Endothelial cell of umbilical vein (primary cell): Measurements from ENCODE around the gene ARL5C. TPM values are rescaled to one million over a fixed set of nuclear protein-coding genes. Genes with fewer than 3 reads are reported as not detected.

Source experiments
- BruUV-seq: library from RNA; stranded (reverse); fragments of 400-500 nt; replicated peaks from 2 replicates; lab custom pipeline; 2021; lab: Mats Ljungman, UMichigan
- CTCF ChIA-PET: fragments of 300-600, 350-600 bp; sonication (Branson Sonifier 250); formaldehyde crosslinking; loops from one replicate; lab custom pipeline; 2021; ENCODE audit warnings: antibody characterized with exemption, inconsistent platforms; lab: Charles Lee
- POLR2A ChIA-PET: fragments of 300-600, 350-600 bp; sonication (Branson Sonifier 250); formaldehyde crosslinking; loops from one replicate; lab custom pipeline; 2021; ENCODE audit warnings: antibody characterized with exemption, inconsistent platforms; lab: Charles Lee
- DNase-seq: peaks from one replicate; pipeline ENCODE4 v3.0.0-alpha.2; 2011; ENCODE audit warnings: low read depth, low spot score
- FAIRE-seq: peaks from 2 replicates; lab custom pipeline; 2011; peaks lifted over from hg19 to GRCh38; lab: Jason Lieb, UNC
- H2AFZ ChIP-seq: 2 replicates; pipeline ENCODE4 v1.6.0; 2012; ENCODE audit warnings: low read depth, low read length, control low read depth, inconsistent platforms
- H3K27ac ChIP-seq: 2 replicates; pipeline ENCODE4 v1.5.1; 2011; ENCODE audit warnings: low read depth, mild to moderate bottlenecking, control low read depth, low read length, moderate library complexity; ENCODE audit not compliant: insufficient read depth
- H3K27me3 ChIP-seq, 2 experiments: 2 replicates each; pipeline versions ENCODE4 v1.6.0 to v1.6.1; 2011; ENCODE audit warnings: low read length in 2 of 2, mixed read lengths in 1 of 2; ENCODE audit not compliant: control insufficient read depth in 2 of 2, insufficient read depth in 2 of 2
- H3K36me3 ChIP-seq, 2 experiments: 2 replicates in 1 of 2; 3 replicates in 1 of 2; pipeline ENCODE4 v1.5.1; 2011; ENCODE audit warnings: low read length in 2 of 2, mild to moderate bottlenecking in 1 of 2, moderate library complexity in 1 of 2; ENCODE audit not compliant: control insufficient read depth in 2 of 2, insufficient read depth in 2 of 2; ENCODE audit errors: extremely low read depth in 1 of 2
- H3K4me1 ChIP-seq: 3 replicates; pipeline ENCODE4 v1.5.1; 2011; ENCODE audit warnings: mild to moderate bottlenecking, low read length; ENCODE audit not compliant: control insufficient read depth, insufficient read depth; ENCODE audit errors: extremely low read depth
- H3K4me2 ChIP-seq: 2 replicates; pipeline ENCODE4 v1.6.1; 2011; ENCODE audit warnings: low read length, control low read depth, mixed read lengths; ENCODE audit not compliant: insufficient read depth
- H3K4me3 ChIP-seq, 3 experiments: fragments of 200-600 bp in 1 of 3; sonication (generic), shearing (Covaris generic) in 1 of 3; replicated peaks in 1 of 3; 2 replicates each; pipeline ENCODE4 v1.5.1; 2011 to 2016; ENCODE audit warnings: control low read depth in 3 of 3, low read length in 3 of 3, mild to moderate bottlenecking in 2 of 3, inconsistent platforms in 1 of 3, low read depth in 1 of 3, moderate library complexity in 1 of 3; ENCODE audit not compliant: insufficient read depth in 1 of 3
- H3K79me2 ChIP-seq: 2 replicates; pipeline ENCODE4 v1.6.0; 2012; ENCODE audit warnings: low read length, inconsistent platforms; ENCODE audit not compliant: control insufficient read depth, insufficient read depth
- H3K9ac ChIP-seq: replicated peaks from 2 replicates; pipeline ENCODE3; 2011; ENCODE audit warnings: low read length, control low read depth; ENCODE audit not compliant: insufficient read depth; ENCODE audit errors: extremely low read depth
- H3K9me1 ChIP-seq: replicated peaks from 3 replicates; pipeline ENCODE4 v1.6.0; 2011; ENCODE audit warnings: mild to moderate bottlenecking, low read length; ENCODE audit not compliant: control insufficient read depth, insufficient read depth; ENCODE audit errors: extremely low read depth
- H3K9me3 ChIP-seq: replicated peaks from 2 replicates; pipeline ENCODE4 v1.5.1; 2012; ENCODE audit warnings: low read length, inconsistent platforms; ENCODE audit not compliant: control insufficient read depth, insufficient read depth
- H4K20me1 ChIP-seq: replicated peaks from 2 replicates; pipeline ENCODE3; 2011; ENCODE audit warnings: mild to moderate bottlenecking, low read length; ENCODE audit not compliant: control insufficient read depth, insufficient read depth; ENCODE audit errors: extremely low read depth
- FOS ChIP-seq: IDR thresholded peaks from 2 replicates; pipeline ENCODE4 v1.6.1; 2011; ENCODE audit warnings: mild to moderate bottlenecking, low read length, moderate library complexity, borderline replicate concordance; ENCODE audit not compliant: insufficient read depth
- GATA2 ChIP-seq: IDR thresholded peaks from 2 replicates; pipeline ENCODE4 v1.7.0; 2011; ENCODE audit warnings: low read depth, mild to moderate bottlenecking, moderate library complexity, mixed read lengths, low read length; ENCODE audit not compliant: insufficient read length, insufficient read depth
- MYC ChIP-seq: IDR thresholded peaks from one replicate; pipeline ENCODE4 v1.6.1; 2011; ENCODE audit warnings: mild to moderate bottlenecking, low read depth, low read length
- dilution Hi-C: fragments of 300-500 bp; cut with MboI; formaldehyde crosslinking; loops from one replicate; pipeline ENCODE4 v1.15.0; 2019; ENCODE audit warnings: low sequenced_read_pairs; ENCODE audit not compliant: extremely low pct_ligation_motif_present
- intact Hi-C: fragments of 100-400 bp; cut with micrococcal nuclease; formaldehyde crosslinking; loops from one replicate; pipeline ENCODE4 v1.10.0; 2022
- polyA plus RNA-seq, 4 experiments: library from polyadenylated mRNA; depleted of rRNA in 3 of 4; stranded (reverse) in 3 of 4; unstranded in 1 of 4; fragments of >200 nt; gene quantifications; 2 replicates each; pipeline versions ENCODE4 v1.2.1 to v1.2.3, GENCODE V29; 2011 to 2012; ENCODE audit warnings: missing spikeins in 1 of 4
- total RNA-seq: library from RNA; stranded (reverse); gene quantifications from 2 replicates; pipeline ENCODE4 v1.2.3, GENCODE V29; 2021
- TF ChIP-seq, protein P1 (sequence below), 2 donors: IDR thresholded peaks; 1 replicate in 1 of 2; 2 replicates in 1 of 2; pipeline ENCODE4 v1.5.1; 2011; ENCODE audit warnings: low read length in 2 of 2, mild to moderate bottlenecking in 2 of 2, moderate library complexity in 2 of 2, control low read depth in 1 of 2, inconsistent platforms in 1 of 2, low read depth in 1 of 2; ENCODE audit not compliant: insufficient read depth in 1 of 2; ENCODE audit errors: extremely low read depth in 1 of 2

The ARL5C gene
- total and polyA plus RNA-seq, 2 donors (not counting 3 experiments of a cell fraction or from before 2014, with no cell fraction given): not detected

GRCh38 chr17:39153599-39154051 is 12.3 kb downstream of the ARL5C start:
- FAIRE-seq (no peak), DNase-seq (peak; percentile 93)
- TF ChIP-seq FOS (no peak), GATA2 (no peak), MYC (no peak)
- TF ChIP-seq, protein P1, sequence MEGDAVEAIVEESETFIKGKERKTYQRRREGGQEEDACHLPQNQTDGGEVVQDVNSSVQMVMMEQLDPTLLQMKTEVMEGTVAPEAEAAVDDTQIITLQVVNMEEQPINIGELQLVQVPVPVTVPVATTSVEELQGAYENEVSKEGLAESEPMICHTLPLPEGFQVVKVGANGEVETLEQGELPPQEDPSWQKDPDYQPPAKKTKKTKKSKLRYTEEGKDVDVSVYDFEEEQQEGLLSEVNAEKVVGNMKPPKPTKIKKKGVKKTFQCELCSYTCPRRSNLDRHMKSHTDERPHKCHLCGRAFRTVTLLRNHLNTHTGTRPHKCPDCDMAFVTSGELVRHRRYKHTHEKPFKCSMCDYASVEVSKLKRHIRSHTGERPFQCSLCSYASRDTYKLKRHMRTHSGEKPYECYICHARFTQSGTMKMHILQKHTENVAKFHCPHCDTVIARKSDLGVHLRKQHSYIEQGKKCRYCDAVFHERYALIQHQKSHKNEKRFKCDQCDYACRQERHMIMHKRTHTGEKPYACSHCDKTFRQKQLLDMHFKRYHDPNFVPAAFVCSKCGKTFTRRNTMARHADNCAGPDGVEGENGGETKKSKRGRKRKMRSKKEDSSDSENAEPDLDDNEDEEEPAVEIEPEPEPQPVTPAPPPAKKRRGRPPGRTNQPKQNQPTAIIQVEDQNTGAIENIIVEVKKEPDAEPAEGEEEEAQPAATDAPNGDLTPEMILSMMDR (IDR thresholded peaks at IDR 0.05; ENCODE audit: extremely low read depth in 1 of 2, insufficient read depth in 1 of 2, low read depth in 1 of 2, low read length in 2 of 2): peak in 1 of 2 donors; percentile 4
- Histone ChIP-seq H3K27me3 (peaks cover 19 to 27% of the 10 kb centered on the region in 2 experiments), H3K9ac (peak overlapping the region; percentile 30), H3K4me3 (peak overlapping the region; percentile 35 to 82 (median 68)), H3K36me3 (no peaks in the 10 kb centered on the region), H2AFZ (peak overlapping the region; percentile 81), H3K4me1 (peaks cover 8% of the 10 kb centered on the region), H3K79me2 (no peaks in the 10 kb centered on the region), H3K9me1 (no peaks in the 10 kb centered on the region), H4K20me1 (no peaks in the 10 kb centered on the region), H3K9me3 (no peaks in the 10 kb centered on the region), H3K4me2 (peak overlapping the region; percentile 90), H3K27ac (peak overlapping the region; percentile 0)
- dilution Hi-C loops: no loop called here
- POLR2A ChIA-PET: interaction anchor here (0.5 to 2.0 kb wide), 7 partner anchors 9 to 284 kb away, joined by 3 to 7 read pairs (median 4); partner anchors contain the start of genes LASP1 and RPL19
- intact Hi-C loops: loop anchor here (1.0 to 5.0 kb wide), 11 partner anchors 11 to 476 kb away; partner anchors contain the start of genes FBXO47, PSMB3, RPL19 and RPL23
- CTCF ChIA-PET: interaction anchor here (0.7 to 14.1 kb wide), 46 partner anchors 8 to 476 kb away, joined by 3 to 550 read pairs (median 5); partner anchors contain the start of genes ARL5C, CACNB1, FBXO47 and LASP1
- BruUV-seq: no TSS peak
